ENCODE data around the gene IPO5. TPM values are rescaled to one million over a fixed set of nuclear protein-coding genes. Genes with fewer than 3 reads are reported as not detected.

The IPO5 gene
- total RNA-seq, 1 experiment from 2014 or later = 155 TPM

- DNase-seq (peak; percentile 89), ATAC-seq (peak; percentile 86)
- H4K20me1 ChIP-seq (ENCODE audit: low read length) = peaks cover 24% of the 10 kb centered on the region
- ChIA-PET POLR2A (ENCODE audit: unreplicated experiment) (interaction anchor here (0.5 kb wide), 1 partner anchor 120 kb away, joined by 5 read pairs; no protein-coding TSS in a partner anchor), CTCF (no interaction called here)
- no peak for TF ChIP-seq CTCF (conservative IDR thresholded peaks at IDR 0.05; ENCODE audit: low read depth, low read length)
- TF ChIP-seq EZH2 (IDR thresholded peaks at IDR 0.05; ENCODE audit: low read length, unreplicated experiment) = no peak
- no peak for TF ChIP-seq EZH2phosphoT487 (IDR thresholded peaks at IDR 0.05; ENCODE audit: borderline replicate concordance, low read length)
- peak overlapping the region; percentile 95 for H3K4me3 ChIP-seq (ENCODE audit: low read length)
- H3K9ac ChIP-seq (ENCODE audit: low read length) = peak overlapping the region; percentile 96
- no peaks in the 10 kb centered on the region for H3K9me2 ChIP-seq (replicated peaks; ENCODE audit: low read length)
- H3K27ac ChIP-seq (ENCODE audit: low read length) = peak overlapping the region; percentile 73
- H3K36me3 ChIP-seq (ENCODE audit: low read depth, low read length) = peaks cover 10% of the 10 kb centered on the region
- H2AFZ ChIP-seq (ENCODE audit: low read length) = peak overlapping the region; percentile 87
- peaks cover 24% of the 10 kb centered on the region for H3K4me1 ChIP-seq (ENCODE audit: insufficient read depth, low read length)
- intact Hi-C loops (cut with micrococcal nuclease) = loop anchor here (5.0 kb wide), 1 partner anchor 46 kb away; no protein-coding TSS in a partner anchor
- H3K27me3 ChIP-seq (ENCODE audit: low read length) = no peaks in the 10 kb centered on the region
- H3K9me3 ChIP-seq (ENCODE audit: low read length) = no peaks in the 10 kb centered on the region
- BruUV-seq (replicated peaks) = no TSS peak
- peak overlapping the region; percentile 93 for H3K4me2 ChIP-seq (ENCODE audit: low read length)
- H3K79me2 ChIP-seq (ENCODE audit: low read length) = peaks cover 43% of the 10 kb centered on the region
- no peaks in the 10 kb centered on the region for H3F3A ChIP-seq (ENCODE audit: low read length, unreplicated experiment)
Measured at GRCh38 chr13:97975848-97976609, 22.6 kb downstream of the IPO5 start.

DNA sequence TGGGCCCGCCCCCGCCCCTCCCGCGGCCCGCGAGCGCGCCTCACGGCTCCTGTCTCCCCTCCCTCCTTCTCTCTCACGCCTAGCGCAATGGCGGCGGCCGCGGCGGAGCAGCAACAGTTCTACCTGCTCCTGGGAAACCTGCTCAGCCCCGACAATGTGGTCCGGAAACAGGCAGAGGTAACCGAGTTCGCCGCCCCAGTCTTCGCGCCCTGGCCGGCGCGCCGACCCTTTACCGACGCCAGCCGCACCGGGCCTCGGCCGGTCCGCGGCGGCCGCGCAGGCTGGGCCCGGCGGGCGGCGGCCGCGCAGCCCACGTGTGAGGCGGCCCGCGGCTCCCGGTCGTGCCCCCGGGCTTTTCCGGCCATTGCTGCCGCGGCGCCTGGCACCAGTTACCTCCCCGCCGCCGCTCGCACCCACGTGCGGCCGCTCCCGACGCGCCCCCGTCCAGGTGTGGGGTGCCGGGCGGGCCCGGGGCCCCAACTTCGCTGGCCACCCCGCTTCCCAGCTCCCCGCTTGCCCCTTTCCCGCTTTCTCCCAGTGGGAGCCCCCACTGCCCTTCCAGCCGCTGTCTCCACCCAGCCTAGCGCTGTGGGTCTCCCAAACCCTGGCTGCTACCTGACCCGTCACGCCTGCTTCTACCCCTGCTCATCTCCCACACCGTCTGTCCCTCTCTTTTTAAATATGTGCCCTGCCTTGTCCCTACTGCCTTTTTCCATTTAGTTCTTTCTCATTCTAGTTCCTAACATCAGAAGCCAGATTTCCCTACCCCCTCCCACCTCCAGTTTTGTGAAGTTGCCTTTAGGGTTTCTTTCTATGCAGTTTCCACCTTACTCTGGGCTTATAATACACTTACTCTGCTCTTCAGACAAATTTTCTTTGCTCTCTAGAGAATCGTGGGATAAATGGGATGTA lies 23.4 kb downstream of the IPO5 start:
- intact Hi-C loops (cut with micrococcal nuclease) = loop anchor here (5.0 kb wide), 1 partner anchor 45 kb away; no protein-coding TSS in a partner anchor
- TF ChIP-seq EZH2 (IDR thresholded peaks at IDR 0.05; ENCODE audit: low read length, unreplicated experiment) = no peak
- TF ChIP-seq CTCF (conservative IDR thresholded peaks at IDR 0.05; ENCODE audit: low read depth, low read length) = no peak
- no peak for TF ChIP-seq EZH2phosphoT487 (IDR thresholded peaks at IDR 0.05; ENCODE audit: borderline replicate concordance, low read length)
- Histone ChIP-seq H3F3A (ENCODE audit: low read length, unreplicated experiment) (no peaks in the 10 kb centered on the region), H2AFZ (ENCODE audit: low read length) (peak overlapping the region; percentile 34; the same call in 1 of the 2 replicates), H3K9me2 (replicated peaks; ENCODE audit: low read length) (no peaks in the 10 kb centered on the region), H3K36me3 (ENCODE audit: low read depth, low read length) (peaks cover 14% of the 10 kb centered on the region), H3K9me3 (ENCODE audit: low read length) (no peaks in the 10 kb centered on the region), H3K79me2 (ENCODE audit: low read length) (peaks cover 51% of the 10 kb centered on the region), H4K20me1 (ENCODE audit: low read length) (peaks cover 33% of the 10 kb centered on the region), H3K27me3 (ENCODE audit: low read length) (no peaks in the 10 kb centered on the region), H3K4me1 (ENCODE audit: insufficient read depth, low read length) (peaks cover 28% of the 10 kb centered on the region), H3K4me2 (ENCODE audit: low read length) (peak overlapping the region; percentile 91), H3K27ac (ENCODE audit: low read length) (peak overlapping the region; percentile 73), H3K9ac (ENCODE audit: low read length) (peak overlapping the region; percentile 96), H3K4me3 (ENCODE audit: low read length) (peak overlapping the region; percentile 95)
- ATAC-seq (peak; percentile 12), DNase-seq (peak; percentile 4)
- no TSS peak for BruUV-seq (replicated peaks)
- ChIA-PET CTCF (no interaction called here), POLR2A (ENCODE audit: unreplicated experiment) (interaction anchor here (0.5 kb wide), 1 partner anchor 121 kb away, joined by 5 read pairs; no protein-coding TSS in a partner anchor)
